22Rv1 (cell line): ENCODE results near the gene PAXX.

Source experiments
- CTCF ChIP-seq: fragments of 450-650 bp; IDR thresholded peaks from 2 replicates; pipeline ENCODE4 v1.5.1; 2017; ENCODE audit warnings: mild to moderate bottlenecking
- ZFX ChIP-seq: fragments of 450-650 bp; IDR thresholded peaks from 2 replicates; pipeline ENCODE4 v1.6.1; 2017; ENCODE audit warnings: antibody characterized with exemption, borderline replicate concordance

DNA sequence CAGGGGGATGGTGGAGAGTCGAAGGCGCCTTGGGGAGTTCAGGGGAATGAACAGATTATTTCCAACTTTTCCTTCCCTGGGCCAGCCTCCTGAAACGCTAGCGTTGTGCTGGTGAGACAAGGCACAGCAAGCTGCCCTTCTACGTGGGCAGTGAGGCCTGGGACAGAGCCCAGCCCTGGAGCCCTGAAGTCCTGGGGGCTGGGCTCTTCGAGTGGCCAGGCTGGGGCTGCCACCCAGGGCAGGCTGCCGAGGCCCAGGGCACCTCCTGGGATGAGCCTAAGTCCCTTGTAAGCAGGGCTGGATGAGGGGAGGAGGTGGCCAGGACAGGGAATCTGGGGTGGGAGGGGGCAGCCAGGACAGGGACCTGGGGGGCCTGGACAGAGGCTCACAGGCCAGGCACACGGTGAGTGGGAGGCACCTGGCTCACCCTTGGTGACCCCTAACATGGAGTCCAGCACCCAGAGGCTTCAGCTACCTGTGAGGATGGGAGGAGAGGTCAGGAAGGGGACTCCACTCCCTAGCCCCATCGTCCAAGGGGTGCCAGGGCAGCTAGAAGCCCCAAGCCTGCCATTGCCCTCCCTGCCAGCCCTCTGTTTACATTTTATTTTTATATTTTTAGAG is 41.5 kb upstream of the PAXX start:
- no peak for TF ChIP-seq CTCF
- TF ChIP-seq ZFX = no peak
